ENCODE results near the gene PHC3. TPM values are rescaled to one million over a fixed set of nuclear protein-coding genes. Genes with fewer than 3 reads are reported as not detected.
"Not testable (repeated sequence)": the region's sequence is repeated elsewhere in the genome, so short reads cannot be mapped to it uniquely, and the experiment has no call there.

Gene PHC3
- polyA plus RNA-seq, 3 donors: 24.0 to 39.3 (median 39.2) TPM

- no peak for DNase-seq
Measured at GRCh38 chr3:170142373-170142772, 39.2 kb downstream of the PHC3 start.

DNA sequence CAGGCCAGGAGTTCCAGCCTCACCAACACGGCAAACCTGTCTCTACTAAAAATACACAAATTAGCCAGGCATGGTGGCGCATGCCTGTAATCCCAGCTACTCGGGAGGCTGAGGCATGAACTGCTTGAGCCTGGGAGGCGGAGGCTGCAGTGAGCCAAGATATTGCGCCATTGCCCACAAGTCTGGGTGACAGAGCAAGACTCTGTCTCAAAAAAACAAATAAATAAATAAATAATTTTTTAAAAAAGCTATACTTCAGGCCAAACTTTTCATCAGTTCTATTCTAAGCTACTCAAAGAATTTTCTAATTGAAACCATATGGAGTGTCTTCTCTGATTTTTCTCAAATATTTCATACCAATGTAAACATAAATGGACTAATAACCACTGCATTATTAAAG is 43.5 kb downstream of the PHC3 start:
- DNase-seq: no peak

GRCh38 chr3:170132335-170132734 is 49.2 kb downstream of the PHC3 start:
- DNase-seq: no peak

GRCh38 chr3:170130532-170130931 is 51.0 kb downstream of the PHC3 start:
- DNase-seq: no peak

DNA sequence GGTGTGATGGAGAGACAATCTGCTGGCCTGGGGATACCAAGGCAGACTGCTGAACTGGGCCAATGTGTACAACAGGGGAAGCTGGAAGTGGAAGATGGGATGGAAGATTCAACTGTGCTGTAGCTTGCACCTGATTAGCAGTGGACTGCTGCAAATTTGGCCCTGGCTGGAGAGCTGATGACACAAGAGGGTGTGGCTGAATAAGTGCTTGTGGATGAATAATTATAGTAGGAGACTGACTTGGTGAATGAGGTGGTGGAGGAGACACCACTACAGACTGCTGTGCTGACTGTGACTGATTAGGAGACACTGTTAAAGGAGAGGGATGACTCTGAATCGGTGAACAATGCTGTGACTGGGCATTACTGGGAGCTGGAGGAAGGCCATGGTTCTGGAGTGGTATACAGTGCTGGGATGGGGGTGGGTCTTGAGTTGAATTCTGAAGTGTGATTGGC is 52.5 kb downstream of the PHC3 start:
- DNase-seq: no peak

DNA sequence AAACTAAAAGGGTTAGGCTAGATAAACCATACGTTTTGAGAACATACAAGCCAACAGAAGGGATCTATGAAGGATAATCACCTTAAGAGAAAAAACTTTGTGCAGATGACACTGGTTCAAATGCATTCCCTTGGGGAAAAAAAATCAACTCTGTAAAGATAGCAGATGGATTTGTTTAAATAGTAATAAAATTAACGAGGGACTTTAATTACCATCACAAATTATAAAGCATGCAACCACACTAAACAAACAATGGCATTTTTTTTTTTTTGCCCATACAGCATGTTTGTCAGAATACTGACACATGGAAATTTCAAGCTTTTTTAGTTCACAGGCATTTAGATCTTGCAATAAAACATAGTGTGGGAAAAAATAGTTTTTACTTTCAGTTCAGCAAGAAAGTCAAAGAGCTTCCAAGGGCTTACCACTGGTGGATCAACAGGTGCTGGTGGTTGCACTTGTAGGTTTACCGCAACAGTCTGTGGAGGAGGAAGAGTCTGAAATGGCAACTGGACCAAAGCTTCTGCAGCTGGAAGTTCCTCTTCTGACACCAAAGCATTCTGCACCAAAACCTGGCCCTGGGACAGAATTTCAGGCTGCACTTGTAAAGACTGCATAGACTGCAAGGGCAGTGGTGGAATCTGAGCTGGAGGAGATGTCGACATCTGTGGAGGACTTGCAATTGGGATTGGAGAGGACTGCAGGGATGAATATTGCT is 53.1 kb downstream of the PHC3 start:
- no peak for DNase-seq

- DNase-seq: no peak
Measured at GRCh38 chr3:170117134-170117533, 64.4 kb downstream of the PHC3 start.

DNA sequence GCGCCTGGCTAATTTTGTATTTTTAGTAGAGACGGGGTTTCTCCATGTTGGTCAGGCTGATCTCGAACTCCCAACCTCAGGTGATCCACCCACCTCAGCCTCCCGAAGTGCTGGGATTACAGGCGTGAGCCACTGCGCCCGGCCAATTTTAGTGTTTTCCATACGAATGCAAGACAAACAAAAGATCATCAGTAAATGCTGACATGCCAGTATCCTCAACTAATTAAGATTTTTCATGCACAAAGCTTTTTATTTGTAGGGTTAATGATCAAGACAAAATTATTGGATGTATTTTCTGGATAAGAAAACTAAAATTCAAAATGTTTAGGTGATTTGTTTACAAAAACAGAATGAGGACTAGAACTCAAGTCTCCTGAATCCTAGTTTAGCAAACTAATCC is 67.4 kb downstream of the PHC3 start:
- DNase-seq: not testable (repeated sequence)

DNA sequence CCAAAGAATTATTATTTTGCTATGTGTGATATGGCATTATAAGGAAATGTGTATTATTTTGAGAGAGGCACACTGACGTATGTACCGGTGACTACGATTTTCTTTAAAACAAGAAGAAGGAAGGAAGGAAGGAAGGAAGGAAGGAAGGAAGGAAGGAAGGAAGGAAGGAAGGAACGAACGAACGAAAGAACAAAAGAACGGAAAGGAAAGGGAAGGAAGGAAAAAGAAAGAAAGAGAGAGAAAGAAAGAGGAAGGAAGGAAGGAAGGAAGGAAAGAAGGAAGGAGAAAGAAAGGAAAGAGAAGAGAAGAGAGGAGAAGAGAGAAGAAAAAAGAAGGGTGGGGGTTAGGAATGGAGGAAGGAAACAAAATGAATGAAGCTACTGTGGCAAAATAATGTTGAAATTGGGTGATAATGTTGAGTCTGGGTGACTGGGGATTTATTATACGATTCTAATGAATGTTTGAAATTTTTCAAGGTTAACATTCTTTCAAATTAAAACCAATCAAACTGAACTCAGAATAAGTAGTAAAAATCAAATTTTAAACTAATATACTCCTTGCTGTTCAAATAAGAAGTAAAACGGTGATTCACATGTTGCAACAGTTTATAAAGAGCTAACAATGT is 70.3 kb downstream of the PHC3 start:
- no peak for DNase-seq

DNA sequence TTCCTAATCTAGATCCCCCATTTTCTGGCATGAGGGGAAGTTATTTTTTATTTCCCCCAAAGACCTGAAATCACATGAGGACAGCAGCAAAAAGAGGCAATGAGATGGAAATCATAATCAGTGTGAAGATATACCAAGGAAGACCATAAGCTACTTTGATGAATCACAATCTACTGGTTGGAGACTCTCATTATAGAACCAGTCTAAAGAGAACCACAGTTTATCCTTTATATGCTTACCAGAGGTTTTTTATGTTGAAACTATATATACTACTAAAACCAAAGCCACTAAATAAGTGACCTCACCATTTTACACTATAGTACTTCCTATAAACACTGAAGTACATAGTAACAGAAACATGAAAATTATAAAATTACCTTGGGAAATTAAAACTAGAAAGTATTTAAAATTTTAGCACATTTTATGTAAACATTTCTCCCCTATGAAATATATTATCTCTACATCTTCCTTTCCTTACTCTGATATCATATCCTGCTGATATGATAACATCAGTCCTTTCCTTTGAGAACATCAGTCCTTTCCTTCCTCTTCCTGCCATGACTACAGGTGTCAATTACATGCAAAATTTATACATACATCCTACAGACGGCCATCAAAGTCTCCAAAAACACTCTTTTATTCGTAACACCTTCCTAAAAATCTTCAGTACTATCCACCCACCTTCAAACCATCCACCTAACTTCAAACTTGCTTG is 71.8 kb downstream of the PHC3 start:
- no peak for DNase-seq

DNA sequence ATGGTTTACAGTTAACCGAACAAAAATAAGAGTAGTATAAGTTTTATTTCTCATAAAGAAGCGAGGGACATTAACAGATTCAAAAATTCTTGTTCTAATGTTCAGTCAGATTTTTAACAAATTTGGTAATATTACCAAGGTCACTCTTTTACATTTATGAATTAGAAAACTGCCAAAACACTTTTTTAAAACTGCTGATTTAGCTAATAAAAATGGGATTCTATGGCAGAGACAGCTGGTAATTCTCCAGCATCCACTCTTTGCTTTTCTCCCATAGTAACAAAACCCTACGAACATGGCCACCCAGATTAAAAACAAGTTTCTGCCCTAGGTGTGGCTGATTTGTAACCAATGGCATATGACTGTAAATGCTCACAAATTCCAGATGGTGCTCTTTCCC is 72.6 kb downstream of the PHC3 start:
- no peak for DNase-seq

DNA sequence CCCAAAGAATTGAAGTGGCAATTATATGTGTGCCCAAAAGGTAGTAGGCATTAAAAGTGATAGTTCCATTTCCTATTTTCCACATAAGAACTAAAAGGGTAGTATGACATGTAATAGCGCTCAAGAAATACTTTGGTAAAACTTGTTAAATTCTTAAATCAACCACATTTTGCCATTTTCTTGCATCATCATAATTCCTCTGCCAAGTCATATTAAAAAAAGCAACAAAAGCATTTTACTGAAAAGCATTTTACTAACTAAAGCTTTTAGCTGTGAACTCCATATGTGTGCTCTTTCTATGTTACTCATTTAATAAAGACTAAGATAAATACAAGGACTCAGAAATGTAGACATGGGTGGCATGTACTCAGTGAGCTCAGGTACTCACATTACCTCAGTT is 73.6 kb downstream of the PHC3 start:
- DNase-seq: no peak

DNA sequence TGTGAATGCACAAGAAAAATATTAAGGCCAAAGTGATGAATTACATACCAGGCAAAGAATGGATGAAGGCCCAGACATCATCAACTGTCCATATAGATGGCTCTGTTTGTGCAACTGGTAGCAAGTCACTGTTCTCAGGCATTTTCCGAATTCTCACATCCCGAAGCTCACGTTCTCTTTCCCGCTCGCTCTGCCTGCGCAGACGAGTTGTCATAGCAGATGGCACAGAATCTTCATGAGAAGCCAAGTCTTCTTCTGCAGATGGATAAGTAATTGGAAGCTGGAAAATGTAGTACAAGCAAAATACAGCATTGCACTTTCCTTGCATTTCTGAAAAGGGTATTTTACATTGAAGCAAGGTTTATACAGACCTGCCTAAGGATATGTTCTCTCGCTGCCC is 79.1 kb downstream of the PHC3 start:
- DNase-seq: no peak

DNA sequence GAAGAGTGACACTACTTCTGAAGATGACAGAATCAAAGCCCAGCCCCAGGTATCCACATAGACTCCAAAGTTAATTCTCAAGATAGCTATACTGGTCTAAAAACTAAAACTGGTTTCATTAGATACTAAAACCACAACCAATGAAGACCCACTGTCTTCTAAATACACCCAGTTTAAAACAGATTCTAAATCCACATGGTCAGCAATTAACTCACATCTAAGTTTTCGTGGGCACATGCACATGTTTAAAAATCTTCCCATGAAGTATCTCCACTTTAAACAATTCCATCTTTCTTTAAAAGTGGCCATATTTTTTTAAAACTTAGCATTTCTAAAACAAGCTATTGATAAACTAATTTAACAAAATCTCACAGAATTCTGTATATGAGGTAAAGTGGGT is 80.6 kb downstream of the PHC3 start:
- DNase-seq: no peak

DNA sequence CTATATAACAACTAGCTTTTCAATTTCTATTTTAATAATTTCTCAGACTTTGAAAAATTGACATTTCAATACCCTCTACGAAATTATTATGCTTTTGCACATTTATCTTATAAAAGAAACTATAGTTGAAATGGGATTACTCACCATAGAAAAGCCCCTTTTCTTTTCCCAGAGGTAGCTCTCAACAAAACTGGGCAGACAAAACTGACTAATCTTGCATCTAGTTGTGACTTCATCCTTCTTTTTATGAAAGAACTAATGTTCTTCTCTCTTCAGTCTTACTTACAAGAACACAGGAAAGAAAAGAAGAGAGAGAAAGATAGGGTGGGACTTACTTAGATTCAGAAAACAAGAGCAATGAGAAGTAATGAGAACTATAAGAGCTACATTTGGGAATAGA is 82.8 kb downstream of the PHC3 start:
- DNase-seq: no peak

DNA sequence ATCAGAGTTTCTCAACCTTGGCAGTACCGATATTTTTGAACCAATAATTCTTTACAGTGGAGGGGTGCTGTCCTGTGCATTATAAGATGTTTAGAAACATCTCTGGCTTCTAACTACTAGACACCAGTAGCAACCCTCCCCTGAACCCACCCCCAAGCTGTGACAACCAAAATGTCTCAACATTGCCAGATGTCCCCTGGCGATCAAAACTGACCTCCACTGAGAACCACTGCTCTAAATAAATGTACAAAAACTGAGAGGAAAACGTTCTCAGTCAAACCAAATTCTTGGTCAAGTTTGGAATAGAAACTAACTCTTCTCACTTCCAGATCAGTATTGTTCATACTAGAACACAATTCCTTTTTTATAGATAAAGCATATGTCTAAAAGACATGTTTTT is 85.2 kb downstream of the PHC3 start:
- DNase-seq: no peak

DNA sequence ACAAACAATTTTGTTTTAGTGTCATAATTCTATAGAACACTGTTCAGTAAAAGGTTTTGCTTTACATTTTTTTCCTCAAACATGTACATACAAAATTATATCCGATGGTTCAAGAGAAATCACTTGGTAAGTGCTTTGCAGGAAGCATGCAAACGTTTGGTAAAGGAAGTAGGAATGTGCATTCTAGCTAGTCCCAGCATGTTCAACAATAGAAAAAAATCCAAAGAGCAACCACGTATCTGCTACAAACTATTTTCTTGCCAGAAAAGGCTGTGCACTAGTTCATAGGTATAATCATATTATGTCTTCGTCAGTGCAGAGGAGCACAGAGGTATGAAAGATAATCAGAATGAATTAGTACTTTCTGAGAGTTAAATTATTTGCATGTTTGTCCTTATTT is 85.8 kb downstream of the PHC3 start:
- no peak for DNase-seq

GRCh38 chr3:170092907-170093306 is 88.6 kb downstream of the PHC3 start:
- no peak for DNase-seq

GRCh38 chr3:170090601-170090981 is 90.9 kb downstream of the PHC3 start:
- DNase-seq: no peak

DNA sequence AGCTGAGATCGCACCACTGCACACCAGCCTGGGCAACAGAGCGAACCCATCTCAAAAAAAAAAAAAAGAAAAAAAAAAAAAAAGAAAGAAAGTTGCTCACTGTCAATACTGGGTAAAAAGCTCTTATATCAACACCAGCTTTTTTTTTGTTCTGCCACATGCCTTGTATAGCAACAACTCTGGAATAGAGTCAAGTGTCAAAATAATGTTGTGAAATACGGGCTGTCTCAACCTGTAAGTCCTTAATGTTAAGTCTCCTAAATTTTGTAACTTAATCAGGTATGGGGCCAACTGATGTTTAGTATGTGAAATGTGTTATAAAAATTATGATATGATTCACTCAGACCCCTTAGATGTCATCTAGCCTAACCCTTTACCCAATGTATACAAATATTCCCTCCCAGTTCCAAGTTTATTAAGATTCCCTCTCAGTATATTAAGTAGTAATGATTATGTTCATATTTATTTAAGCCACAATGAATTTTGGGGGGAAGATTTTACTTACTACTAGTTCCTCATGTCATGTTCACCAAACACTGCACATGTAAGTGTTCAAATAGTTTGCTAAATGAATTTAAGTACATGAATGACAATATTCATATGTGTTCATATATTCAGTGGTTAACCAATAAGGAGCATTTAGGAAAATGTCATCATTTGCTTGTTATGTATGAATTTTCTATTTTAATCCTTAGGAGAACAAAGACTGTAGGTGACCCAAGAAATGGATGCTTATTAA is 91.5 kb downstream of the PHC3 start:
- DNase-seq: no peak

DNA sequence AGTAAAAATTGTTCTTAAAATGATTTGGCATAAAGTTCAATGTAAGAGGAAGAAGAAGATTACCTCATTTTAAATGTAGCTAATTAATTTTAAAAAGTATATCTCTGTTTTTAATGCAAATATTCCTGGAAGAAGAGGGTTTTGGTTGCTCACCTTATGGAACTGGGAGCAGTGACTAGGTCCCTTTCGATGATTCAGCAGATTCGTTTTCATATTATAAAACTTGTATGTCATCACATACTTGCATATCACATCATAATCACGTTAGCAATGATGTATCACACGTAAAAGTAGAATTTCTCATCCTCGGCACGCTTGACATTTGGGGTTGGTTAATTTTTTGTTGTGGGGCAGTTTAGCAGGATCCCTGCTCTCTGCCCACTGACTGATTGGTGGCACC is 96.1 kb downstream of the PHC3 start:
- DNase-seq: no peak

DNA sequence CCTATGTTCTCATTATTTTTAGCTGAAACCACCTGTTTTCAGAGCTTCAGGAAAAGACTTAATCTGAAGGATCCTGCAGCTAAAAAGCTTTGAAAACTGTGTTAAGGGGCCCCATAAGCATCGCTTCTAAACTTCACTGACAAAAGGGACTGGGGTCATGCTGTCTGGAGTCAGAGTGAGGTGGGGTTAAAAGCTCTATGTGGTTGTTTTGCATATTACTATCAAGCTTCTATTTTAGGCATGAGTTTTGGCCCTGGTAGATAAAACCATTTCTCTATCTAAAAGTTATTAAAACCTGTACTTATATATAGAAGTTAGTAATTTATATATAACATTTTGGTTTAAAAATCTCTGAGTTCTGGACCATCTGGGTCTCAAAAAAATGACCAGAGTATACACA is 98.2 kb downstream of the PHC3 start:
- DNase-seq: no peak

Measured in renal pelvis (tissue), 4 donors.